Mammary epithelial cell (primary cell): ENCODE results near the gene ZNF57.

Experiments used
- EZH2 ChIP-seq: IDR thresholded peaks from 2 replicates; pipeline ENCODE4 v1.6.1; 2012; ENCODE audit warnings: low read length, inconsistent platforms, borderline replicate concordance
- TF ChIP-seq, protein P1 (sequence below), 2 donors: IDR thresholded peaks in 1 of 2; conservative IDR thresholded peaks in 1 of 2; 2 replicates each; pipeline ENCODE4 v1.5.1; 2011 to 2012; ENCODE audit warnings: inconsistent platforms in 2 of 2, low read length in 2 of 2, mild to moderate bottlenecking in 2 of 2, control low read depth in 1 of 2, low read depth in 1 of 2; ENCODE audit not compliant: insufficient read depth in 1 of 2; ENCODE audit errors: extremely low read depth in 1 of 2

GRCh38 chr19:2905918-2906519, 5.3 kb downstream of the ZNF57 start:
- TF ChIP-seq, protein P1, sequence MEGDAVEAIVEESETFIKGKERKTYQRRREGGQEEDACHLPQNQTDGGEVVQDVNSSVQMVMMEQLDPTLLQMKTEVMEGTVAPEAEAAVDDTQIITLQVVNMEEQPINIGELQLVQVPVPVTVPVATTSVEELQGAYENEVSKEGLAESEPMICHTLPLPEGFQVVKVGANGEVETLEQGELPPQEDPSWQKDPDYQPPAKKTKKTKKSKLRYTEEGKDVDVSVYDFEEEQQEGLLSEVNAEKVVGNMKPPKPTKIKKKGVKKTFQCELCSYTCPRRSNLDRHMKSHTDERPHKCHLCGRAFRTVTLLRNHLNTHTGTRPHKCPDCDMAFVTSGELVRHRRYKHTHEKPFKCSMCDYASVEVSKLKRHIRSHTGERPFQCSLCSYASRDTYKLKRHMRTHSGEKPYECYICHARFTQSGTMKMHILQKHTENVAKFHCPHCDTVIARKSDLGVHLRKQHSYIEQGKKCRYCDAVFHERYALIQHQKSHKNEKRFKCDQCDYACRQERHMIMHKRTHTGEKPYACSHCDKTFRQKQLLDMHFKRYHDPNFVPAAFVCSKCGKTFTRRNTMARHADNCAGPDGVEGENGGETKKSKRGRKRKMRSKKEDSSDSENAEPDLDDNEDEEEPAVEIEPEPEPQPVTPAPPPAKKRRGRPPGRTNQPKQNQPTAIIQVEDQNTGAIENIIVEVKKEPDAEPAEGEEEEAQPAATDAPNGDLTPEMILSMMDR (conservative IDR thresholded peaks at IDR 0.05 in 1 of 2, IDR thresholded peaks at IDR 0.05 in 1 of 2; ENCODE audit: extremely low read depth in 1 of 2, insufficient read depth in 1 of 2, low read depth in 1 of 2, low read length in 2 of 2) = no peak
- no peak for TF ChIP-seq EZH2
